HK-2 (cell line): Measurements from ENCODE around the gene LCP2.

Source experiments
- DNase-seq: peaks from one replicate; pipeline ENCODE4 v3.0.0-alpha.2; 2018; ENCODE audit not compliant: unreplicated experiment

Gene LCP2

DNA sequence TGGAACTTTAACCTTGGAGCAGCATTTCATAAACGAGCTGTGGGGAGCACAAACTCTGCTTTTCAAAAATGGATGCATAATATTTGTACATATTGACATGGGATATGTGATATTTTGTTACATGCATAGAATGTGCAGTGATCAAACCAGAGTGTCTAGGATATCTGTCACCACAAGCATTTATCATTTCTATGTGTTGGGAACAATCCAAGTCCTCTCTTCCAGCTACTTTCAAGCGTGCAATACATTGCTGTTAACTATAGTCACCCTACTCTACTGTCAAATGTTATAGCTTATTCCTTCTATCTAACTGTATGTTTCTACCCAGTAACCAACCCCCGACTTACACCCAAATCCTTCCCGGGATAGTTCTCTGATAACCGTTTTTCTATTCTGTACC, 79.7 kb downstream of the LCP2 start:
- no peak for DNase-seq

DNA sequence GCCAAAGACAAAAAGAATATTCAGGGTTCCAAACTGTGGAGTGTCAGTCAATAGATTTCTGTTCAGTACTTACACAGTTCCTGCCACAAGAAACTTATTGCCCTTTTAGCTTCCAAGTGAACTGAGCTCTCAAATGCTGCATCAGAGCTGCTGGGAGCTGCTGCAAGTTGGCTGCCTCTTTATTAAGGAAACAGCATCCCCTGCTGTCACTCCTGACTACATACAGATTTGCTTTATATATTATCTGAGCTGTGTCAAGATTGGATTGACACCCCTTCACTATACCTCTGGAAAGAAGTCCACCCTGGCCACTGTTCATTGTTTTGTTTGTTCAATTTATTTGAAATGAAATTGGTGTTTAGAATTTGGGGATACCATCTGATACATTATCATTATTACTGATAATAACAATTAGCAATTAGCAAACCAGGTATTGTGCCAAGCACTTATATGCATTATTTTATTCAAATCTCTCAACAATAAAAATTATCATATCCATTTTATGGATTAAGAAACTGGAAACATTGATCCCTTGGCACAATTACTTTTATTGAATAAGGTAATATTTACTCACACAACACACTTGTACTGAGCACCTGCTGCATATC, 81.2 kb downstream of the LCP2 start:
- DNase-seq: no peak

DNA sequence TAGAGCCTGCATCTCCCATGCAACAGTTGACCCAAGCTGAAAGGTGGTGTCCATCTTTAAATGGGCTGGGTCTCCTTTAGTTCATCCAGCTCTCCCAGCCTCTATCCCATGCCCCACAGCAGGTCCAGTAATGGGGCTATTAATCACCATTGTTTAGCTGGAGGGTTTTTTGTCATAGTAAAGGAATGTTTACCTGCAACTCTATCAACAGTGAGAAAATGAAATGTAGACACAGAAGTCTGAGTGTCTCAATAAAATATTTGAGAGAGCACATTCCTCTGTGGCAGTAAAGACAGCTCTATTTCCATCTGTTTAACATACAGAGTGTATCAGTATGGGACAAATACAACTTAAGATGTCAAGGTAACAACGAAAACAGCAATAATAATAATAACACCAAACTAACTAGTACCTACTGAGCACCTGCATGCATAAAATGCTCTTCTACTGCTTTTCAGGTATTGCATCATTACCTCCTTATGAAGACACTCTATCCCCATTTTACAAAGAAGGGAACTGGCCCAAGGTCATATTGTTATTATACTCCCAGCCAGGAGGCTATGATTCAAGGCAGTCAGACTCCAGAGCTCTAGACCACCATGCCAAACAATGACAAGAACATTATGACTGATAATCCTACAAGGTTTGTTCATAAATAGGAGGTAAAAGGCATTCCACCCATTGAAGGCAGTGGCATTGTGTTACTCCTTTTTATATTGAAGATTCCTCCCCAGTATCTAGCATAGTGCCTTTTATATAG, 85.8 kb downstream of the LCP2 start:
- DNase-seq: no peak

DNA sequence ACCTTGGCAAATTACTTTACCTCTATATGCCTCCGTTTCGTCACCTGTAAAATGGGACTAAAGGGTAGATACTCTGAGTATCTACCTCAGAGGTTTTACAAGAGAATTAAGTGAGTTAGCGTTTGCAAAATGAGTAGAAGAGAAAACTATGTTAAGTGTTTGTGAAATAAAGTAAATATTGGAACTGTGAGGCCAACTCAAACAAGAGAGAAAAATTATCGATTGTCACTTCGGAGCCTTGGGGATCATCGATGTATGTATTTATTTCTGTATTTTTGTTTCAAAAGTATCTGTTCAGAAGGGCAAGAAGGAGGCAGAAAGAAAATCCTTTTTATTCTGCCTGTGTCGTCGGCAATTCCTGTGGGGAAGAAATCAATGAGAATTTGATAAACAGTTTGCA, 90.6 kb downstream of the LCP2 start:
- no peak for DNase-seq

DNA sequence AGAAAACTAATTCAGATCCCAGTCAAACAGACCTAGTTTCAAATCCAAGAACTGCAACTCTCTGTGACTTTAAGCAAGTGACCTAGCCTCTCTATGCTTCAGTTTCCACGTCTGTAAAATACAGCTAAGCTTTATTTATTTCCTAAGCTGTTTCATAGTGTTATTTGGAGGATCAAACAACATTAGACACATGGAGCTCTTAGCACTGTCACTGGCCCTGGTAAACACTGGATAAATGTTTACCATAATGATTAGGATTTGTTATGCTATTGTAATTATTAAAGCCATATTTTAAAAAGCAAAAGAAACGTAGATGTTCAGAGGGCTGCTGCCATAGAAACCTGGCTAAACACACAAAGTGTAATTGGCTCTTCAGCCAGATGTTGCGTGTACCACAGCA, 91.4 kb downstream of the LCP2 start:
- no peak for DNase-seq

DNA sequence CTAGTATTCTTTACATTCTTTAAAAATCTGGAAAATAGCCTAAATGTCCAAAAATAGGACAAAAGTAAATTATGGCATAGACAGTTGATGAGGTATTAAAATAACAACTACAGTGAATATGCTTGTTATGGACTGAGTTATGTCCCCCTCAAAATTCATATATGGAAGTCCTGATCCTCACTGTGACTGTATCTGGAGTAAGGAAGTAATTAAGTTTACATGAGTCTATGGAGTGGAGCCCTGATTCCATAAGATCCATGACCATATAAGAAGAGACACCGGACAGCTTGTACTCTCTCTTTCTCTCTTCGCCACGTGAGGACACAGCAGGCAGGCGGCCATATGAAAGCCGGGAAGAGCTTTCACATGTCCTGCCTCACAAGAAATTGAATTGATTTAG, 93.4 kb downstream of the LCP2 start:
- no peak for DNase-seq

DNA sequence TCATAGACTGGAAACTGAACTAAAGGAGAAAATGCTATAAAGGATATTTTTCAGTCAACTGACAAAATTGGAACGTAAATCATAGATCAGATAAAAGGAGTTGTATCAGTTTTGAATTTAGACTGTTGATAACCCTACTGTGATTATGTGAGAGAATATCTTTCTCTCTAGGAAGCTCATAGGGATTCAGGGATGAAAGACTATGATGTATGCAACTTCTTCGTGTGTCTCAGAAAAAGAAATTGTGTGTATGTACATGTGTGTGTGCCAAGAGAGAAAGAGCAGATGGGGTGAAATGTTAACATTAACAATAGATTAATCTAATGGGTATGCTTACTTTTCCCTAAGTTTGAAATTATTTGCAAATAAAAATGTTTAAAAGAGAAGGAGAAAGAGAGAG, 95.5 kb downstream of the LCP2 start:
- no peak for DNase-seq

DNA sequence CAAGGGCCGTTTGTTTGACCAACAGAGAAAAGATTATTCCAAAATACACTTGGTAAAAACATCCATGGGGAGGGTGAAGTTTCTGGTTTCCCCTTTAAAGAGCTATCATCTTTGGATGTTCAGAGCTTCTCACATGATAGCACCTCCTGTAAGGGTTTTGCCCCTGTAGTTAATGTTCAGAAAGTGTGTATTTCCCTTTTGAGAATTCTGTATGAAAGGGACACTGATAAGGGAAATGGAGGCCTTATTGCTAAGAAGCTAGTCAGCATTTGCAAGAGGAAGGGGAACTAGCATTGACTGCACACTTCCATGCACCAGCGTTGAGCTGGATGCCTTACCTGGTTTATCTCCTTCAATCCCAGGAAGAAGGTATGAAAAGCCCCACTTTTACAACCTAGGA, 96.3 kb downstream of the LCP2 start:
- DNase-seq: no peak

DNA sequence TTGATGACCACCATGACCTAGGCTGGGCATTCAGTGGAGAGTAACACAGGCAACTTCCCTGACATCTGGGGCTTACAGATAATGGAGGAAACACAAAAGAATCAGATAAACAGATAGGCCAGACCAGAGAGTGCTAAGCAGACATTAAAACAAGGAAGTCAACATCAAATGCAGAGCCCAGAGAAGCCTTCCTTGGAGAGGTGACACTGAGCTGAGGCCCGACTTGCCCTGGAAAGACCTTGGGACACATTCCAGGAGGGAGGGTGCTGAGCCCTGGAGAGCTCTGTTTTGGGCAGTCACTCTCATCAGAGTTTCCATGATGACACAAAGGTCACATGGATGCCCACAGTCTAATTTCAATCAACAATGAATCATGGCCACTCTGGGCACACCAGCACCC, 96.7 kb downstream of the LCP2 start:
- DNase-seq: no peak
